ENCODE results near the gene SEMA6D. TPM values are rescaled to one million over a fixed set of nuclear protein-coding genes. Genes with fewer than 3 reads are reported as not detected.

The SEMA6D gene, protein sequence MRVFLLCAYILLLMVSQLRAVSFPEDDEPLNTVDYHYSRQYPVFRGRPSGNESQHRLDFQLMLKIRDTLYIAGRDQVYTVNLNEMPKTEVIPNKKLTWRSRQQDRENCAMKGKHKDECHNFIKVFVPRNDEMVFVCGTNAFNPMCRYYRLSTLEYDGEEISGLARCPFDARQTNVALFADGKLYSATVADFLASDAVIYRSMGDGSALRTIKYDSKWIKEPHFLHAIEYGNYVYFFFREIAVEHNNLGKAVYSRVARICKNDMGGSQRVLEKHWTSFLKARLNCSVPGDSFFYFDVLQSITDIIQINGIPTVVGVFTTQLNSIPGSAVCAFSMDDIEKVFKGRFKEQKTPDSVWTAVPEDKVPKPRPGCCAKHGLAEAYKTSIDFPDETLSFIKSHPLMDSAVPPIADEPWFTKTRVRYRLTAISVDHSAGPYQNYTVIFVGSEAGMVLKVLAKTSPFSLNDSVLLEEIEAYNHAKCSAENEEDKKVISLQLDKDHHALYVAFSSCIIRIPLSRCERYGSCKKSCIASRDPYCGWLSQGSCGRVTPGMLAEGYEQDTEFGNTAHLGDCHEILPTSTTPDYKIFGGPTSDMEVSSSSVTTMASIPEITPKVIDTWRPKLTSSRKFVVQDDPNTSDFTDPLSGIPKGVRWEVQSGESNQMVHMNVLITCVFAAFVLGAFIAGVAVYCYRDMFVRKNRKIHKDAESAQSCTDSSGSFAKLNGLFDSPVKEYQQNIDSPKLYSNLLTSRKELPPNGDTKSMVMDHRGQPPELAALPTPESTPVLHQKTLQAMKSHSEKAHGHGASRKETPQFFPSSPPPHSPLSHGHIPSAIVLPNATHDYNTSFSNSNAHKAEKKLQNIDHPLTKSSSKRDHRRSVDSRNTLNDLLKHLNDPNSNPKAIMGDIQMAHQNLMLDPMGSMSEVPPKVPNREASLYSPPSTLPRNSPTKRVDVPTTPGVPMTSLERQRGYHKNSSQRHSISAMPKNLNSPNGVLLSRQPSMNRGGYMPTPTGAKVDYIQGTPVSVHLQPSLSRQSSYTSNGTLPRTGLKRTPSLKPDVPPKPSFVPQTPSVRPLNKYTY
- under 0.01 and 0.59 TPM in 2 replicates for total RNA-seq

DNA sequence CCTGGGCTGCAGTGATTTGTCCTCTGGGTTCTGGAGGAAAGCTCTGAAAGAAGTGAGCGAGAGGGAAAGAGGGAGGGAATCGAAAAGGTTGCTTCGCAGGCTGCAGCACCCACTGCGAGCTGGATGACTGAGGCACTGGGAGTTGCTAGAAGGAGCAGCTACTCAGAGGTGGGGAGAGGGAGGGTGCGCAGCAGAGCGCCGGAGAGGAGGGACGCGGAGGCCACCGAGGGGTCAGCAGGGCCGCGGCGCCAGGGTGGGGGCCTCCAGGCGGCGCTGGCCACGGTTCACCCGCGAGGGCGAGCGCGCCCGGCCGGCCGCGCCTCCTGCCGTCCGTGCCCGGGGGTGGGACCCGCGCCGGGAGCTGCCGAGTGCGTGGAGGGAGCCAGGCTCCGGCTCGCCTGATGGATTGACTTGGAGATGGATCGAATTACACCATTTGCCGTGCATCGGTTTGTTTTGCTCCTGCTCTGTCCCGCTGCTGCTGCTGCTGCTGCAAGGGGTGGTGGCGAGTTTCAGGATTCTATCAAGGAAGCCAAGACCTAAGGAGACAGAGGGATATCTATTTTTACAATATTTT, at the start of gene SEMA6D:
SEMA6D (plus strand) TSS at position 470 of the 577 bp plus-strand sequence. CDS start 42,294 bp downstream, outside the sequence.

